ENCODE data around the gene CHRNB2. TPM values are rescaled to one million over a fixed set of nuclear protein-coding genes. Genes with fewer than 3 reads are reported as not detected.
A peak's percentile ranks its signal among the peaks of the same experiment; 100 is the strongest.

The CHRNB2 gene
- total RNA-seq, 6 experiments from 2014 or later = 0.05 to 0.09 (median 0.07) TPM; not detected in 1

DNA sequence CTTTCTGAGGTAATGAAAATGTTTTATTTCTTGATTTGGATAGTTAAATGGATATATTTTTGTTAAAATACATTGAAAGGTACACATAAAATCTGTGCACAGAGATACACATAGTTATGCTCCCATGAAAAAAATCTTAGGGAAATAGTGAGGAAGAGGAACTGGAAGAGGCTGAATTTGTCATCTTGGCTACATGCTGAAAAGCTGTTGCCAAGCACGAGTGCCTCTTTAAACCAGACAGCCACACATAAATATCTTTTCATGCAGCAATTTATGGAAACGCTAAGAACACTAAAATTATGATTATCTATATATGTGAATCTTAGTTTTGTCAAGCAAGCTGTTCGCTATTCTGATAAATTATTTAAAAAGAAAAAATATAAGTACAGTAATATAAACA lies 53.2 kb downstream of the CHRNB2 start:
- H3K4me3 Mint-ChIP-seq = no peak overlapping the region
- H3K27me3 Mint-ChIP-seq (ENCODE audit: insufficient read depth) = no peaks in the 10 kb centered on the region
- peaks cover 34% of the 10 kb centered on the region for H3K4me1 Mint-ChIP-seq (ENCODE audit: low read depth)
- H3K9me3 Mint-ChIP-seq = no peaks in the 10 kb centered on the region
- TF ChIP-seq, protein P1, sequence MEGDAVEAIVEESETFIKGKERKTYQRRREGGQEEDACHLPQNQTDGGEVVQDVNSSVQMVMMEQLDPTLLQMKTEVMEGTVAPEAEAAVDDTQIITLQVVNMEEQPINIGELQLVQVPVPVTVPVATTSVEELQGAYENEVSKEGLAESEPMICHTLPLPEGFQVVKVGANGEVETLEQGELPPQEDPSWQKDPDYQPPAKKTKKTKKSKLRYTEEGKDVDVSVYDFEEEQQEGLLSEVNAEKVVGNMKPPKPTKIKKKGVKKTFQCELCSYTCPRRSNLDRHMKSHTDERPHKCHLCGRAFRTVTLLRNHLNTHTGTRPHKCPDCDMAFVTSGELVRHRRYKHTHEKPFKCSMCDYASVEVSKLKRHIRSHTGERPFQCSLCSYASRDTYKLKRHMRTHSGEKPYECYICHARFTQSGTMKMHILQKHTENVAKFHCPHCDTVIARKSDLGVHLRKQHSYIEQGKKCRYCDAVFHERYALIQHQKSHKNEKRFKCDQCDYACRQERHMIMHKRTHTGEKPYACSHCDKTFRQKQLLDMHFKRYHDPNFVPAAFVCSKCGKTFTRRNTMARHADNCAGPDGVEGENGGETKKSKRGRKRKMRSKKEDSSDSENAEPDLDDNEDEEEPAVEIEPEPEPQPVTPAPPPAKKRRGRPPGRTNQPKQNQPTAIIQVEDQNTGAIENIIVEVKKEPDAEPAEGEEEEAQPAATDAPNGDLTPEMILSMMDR (IDR thresholded peaks at IDR 0.05) = no peak
- H3K36me3 Mint-ChIP-seq (ENCODE audit: low read depth) = peaks cover 10% of the 10 kb centered on the region; the same call in 1 of the 2 replicates
- H3K27ac Mint-ChIP-seq = no peak overlapping the region
- no peak for DNase-seq

DNA sequence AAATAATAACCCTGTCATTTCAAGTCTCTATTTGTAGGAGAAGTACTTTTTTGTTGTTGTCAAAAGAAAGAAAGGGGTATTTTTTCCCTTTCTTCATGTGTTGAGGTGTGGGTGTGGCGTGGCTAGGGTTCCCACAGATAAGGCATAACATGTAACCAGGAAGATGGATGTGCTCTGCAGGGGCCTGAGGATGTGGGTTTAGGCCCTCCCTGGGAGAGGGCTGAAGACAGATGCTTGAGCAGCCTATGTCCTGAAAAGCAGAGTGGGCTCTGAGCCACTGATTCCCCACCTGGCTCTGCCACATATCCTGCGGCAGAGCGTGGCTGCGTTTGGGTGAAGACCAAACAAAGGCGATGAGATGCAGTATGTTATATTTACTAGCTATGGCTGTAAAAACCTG lies 54.3 kb downstream of the CHRNB2 start:
- Mint-ChIP-seq H3K9me3 (no peaks in the 10 kb centered on the region), H3K27me3 (ENCODE audit: insufficient read depth) (no peaks in the 10 kb centered on the region), H3K27ac (no peak overlapping the region), H3K4me1 (ENCODE audit: low read depth) (peaks cover 40% of the 10 kb centered on the region), H3K4me3 (no peak overlapping the region), H3K36me3 (ENCODE audit: low read depth) (peaks cover 10% of the 10 kb centered on the region; the same call in 1 of the 2 replicates)
- TF ChIP-seq, protein P1 (IDR thresholded peaks at IDR 0.05) = no peak
- no peak for DNase-seq

DNA sequence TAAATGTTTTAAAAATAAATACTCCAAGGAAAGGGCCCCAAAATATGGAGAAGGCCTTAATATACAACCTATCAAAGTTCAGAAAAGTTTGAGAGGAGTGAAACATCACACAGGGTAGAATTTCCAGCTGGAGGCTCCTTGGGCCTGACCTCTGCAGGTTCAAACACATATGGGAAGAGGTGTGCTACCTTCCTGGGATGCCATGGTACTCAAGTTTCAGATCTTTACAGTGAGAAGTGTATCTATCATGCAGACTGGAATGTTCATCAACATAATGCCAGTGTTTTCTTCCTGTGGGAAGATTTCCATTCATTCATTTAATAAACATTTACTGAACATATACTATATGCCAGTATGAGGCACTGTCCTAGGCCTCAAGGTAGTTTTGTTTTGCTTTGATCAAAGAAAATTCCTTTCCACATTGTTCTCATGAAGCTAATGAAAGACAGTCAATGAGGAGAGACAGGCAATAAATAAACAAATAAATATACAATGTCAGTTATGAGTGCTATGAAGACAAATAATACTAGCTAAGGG lies 55.0 kb downstream of the CHRNB2 start:
- DNase-seq = no peak
- Mint-ChIP-seq H3K4me1 (ENCODE audit: low read depth) (peaks cover 38% of the 10 kb centered on the region), H3K27me3 (ENCODE audit: insufficient read depth) (no peaks in the 10 kb centered on the region), H3K36me3 (ENCODE audit: low read depth) (peaks cover 10% of the 10 kb centered on the region; the same call in 1 of the 2 replicates), H3K27ac (peak overlapping the region; percentile 57; the same call in 1 of the 2 replicates), H3K4me3 (no peak overlapping the region), H3K9me3 (no peaks in the 10 kb centered on the region)
- TF ChIP-seq, protein P1 (IDR thresholded peaks at IDR 0.05) = no peak

DNA sequence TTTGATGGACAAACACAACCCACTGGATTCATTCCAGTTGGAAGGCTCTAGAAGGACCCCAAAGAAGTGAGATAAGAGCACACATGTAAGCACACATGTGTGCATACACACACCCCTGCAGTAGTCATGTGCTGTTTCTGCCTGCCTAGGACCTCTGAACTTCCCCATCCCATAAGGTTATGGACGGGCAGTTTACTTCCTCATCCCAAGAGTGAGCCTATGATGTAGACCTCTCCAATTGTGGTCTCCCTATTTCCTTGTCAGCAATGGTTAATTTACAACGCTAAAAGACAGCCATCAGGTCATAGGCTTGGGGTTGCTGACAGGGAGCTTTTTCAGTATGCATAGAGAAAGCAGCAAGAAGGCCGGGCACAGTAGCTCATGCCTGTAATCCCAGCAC lies 55.8 kb downstream of the CHRNB2 start:
- no peaks in the 10 kb centered on the region for H3K27me3 Mint-ChIP-seq (ENCODE audit: insufficient read depth)
- no peak for DNase-seq
- peaks cover 38% of the 10 kb centered on the region for H3K4me1 Mint-ChIP-seq (ENCODE audit: low read depth)
- H3K36me3 Mint-ChIP-seq (ENCODE audit: low read depth) = peaks cover 10% of the 10 kb centered on the region; the same call in 1 of the 2 replicates
- H3K27ac Mint-ChIP-seq = peak overlapping the region; percentile 57
- TF ChIP-seq, protein P1 (IDR thresholded peaks at IDR 0.05) = no peak
- no peaks in the 10 kb centered on the region for H3K9me3 Mint-ChIP-seq
- no peak overlapping the region; the same call in 1 of the 2 replicates for H3K4me3 Mint-ChIP-seq

DNA sequence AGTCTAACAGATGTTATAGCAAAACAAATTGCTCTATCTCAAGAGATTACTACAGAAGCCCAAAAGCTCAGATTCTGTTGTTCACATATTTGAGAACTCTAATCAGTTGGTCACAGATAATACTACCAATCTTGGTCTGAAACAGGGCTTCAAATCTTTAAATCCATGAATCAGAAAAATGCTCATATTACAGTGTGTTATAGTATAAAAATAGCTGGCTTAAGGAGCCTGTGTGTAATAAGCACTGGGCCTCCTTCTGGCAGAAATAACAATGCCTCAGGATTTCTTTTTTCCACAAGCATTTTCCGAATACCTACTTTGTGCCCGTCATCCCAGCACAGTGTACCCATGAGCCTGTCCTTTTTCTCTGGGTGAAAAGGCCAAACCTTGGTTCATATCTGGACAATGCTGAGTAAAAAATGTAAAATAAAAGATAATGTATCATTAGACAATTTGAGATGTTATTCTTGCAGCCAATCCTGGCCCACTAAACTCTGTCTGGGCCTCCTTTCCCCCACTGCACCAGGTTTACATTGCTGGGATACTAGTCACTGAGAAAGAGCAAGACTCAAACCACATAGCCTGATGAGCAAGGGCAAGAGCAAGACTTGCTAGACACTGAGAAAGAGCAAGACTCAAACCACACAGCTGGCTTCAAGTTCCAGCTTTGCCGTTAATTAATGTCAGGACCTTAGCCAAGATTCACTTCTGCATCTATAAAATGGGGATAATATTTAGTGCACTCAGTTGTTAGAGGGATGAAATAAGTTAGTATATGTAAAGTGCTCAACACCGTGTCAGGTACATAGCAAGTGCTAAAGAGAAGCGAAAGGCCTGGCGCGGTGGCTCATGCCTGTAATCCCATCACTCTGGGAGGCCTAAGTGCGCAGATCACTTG lies 57.4 kb downstream of the CHRNB2 start:
- Mint-ChIP-seq H3K4me1 (ENCODE audit: low read depth) (peaks cover 51% of the 10 kb centered on the region), H3K27me3 (ENCODE audit: insufficient read depth) (no peaks in the 10 kb centered on the region), H3K4me3 (peak overlapping the region; percentile 68), H3K36me3 (ENCODE audit: low read depth) (peaks cover 10% of the 10 kb centered on the region), H3K9me3 (peaks cover 4% of the 10 kb centered on the region; the same call in 1 of the 2 replicates), H3K27ac (peak overlapping the region; percentile 73)
- TF ChIP-seq, protein P1 (IDR thresholded peaks at IDR 0.05) = peak; percentile 47
- DNase-seq = peak; percentile 89
